SKM-1 treated with dmso at 0.1 percent for 144 hours (cell line): ENCODE results near the gene RMND5A.

Source experiments
- DNase-seq: peaks from one replicate; lab custom pipeline; 2025; ENCODE audit not compliant: unreplicated experiment; lab: John Stamatoyannopoulos, UW

Gene RMND5A

GRCh38 chr2:86825693-86826381, 105.7 kb downstream of the RMND5A start:
- no peak for DNase-seq

GRCh38 chr2:86826951-86827350, 106.9 kb downstream of the RMND5A start:
- no peak for DNase-seq
